Neural cell (in vitro differentiated cells): ENCODE results near the gene PBX1. TPM values are rescaled to one million over a fixed set of nuclear protein-coding genes. Genes with fewer than 3 reads are reported as not detected.

ENCODE experiments used
- H2AFZ ChIP-seq: fragments of 200-600, 300-800 bp; sonication (generic), shearing (Covaris generic); 2 replicates; pipeline ENCODE4 v1.6.0; 2014; ENCODE audit warnings: low read depth, mild to moderate bottlenecking, antibody characterized with exemption, low read length, moderate library complexity
- H3F3A ChIP-seq: fragments of 200-600 bp; shearing (Covaris generic); 2 replicates; pipeline ENCODE4 v1.6.1; 2016; ENCODE audit warnings: mild to moderate bottlenecking, moderate library complexity, mixed read lengths, antibody characterized with exemption, low read length; ENCODE audit not compliant: insufficient read depth, poor library complexity, severe bottlenecking
- H3K27ac ChIP-seq: fragments of 200-600, 300-800 bp; sonication (generic), shearing (Covaris generic); 2 replicates; pipeline ENCODE4 v1.5.1; 2014; ENCODE audit warnings: mild to moderate bottlenecking, low read length, moderate library complexity
- H3K27me3 ChIP-seq: fragments of 300-800, 200-600 bp; sonication (generic), shearing (Covaris generic); 2 replicates; pipeline ENCODE4 v1.6.0; 2014; ENCODE audit warnings: mild to moderate bottlenecking, low read depth, low read length, moderate library complexity; ENCODE audit not compliant: insufficient read depth
- H3K36me3 ChIP-seq: fragments of 300-800, 200-600 bp; sonication (generic), shearing (Covaris generic); 2 replicates; pipeline ENCODE4 v1.5.1; 2014; ENCODE audit warnings: mild to moderate bottlenecking, antibody characterized with exemption, low read length, moderate library complexity; ENCODE audit not compliant: insufficient read depth
- H3K4me2 ChIP-seq: fragments of 300-800, 200-600 bp; sonication (generic), shearing (Covaris generic); 2 replicates; pipeline ENCODE4 v1.6.0; 2014; ENCODE audit warnings: mild to moderate bottlenecking, low read length
- H3K4me3 ChIP-seq: fragments of 300-800, 200-600 bp; sonication (generic), shearing (Covaris generic); 2 replicates; pipeline ENCODE4 v1.5.1; 2014; ENCODE audit warnings: mild to moderate bottlenecking, low read length, moderate library complexity
- H3K79me2 ChIP-seq: fragments of 200-600 bp; shearing (Covaris generic); replicated peaks from 2 replicates; pipeline ENCODE4 v1.6.0; 2014; ENCODE audit warnings: mild to moderate bottlenecking, low read length, moderate library complexity; ENCODE audit not compliant: insufficient read depth
- H3K9ac ChIP-seq: fragments of 300-800, 200-600 bp; sonication (generic), shearing (Covaris generic); 2 replicates; pipeline ENCODE4 v1.6.1; 2016; ENCODE audit warnings: mild to moderate bottlenecking, low read length, mixed read lengths
- H3K9me2 ChIP-seq: fragments of 200-600 bp; shearing (Covaris generic); 2 replicates; pipeline ENCODE4 v1.6.1; 2016; ENCODE audit warnings: mild to moderate bottlenecking, low read length, mixed read lengths; ENCODE audit not compliant: insufficient read depth
- H3K9me3 ChIP-seq: fragments of 200-600, 300-800 bp; sonication (generic), shearing (Covaris generic); 2 replicates; pipeline ENCODE4 v1.6.1; 2016; ENCODE audit warnings: mild to moderate bottlenecking, mixed run types, low read length, moderate library complexity, mixed read lengths
- H4K20me1 ChIP-seq: fragments of 200-600 bp; shearing (Covaris generic); 2 replicates; pipeline ENCODE4 v1.6.1; 2016; ENCODE audit warnings: mild to moderate bottlenecking, mixed run types; ENCODE audit not compliant: insufficient read depth
- CTCF ChIP-seq: fragments of 450-650 bp; IDR thresholded peaks from 2 replicates; pipeline ENCODE4 v1.5.1; 2014; ENCODE audit warnings: antibody characterized with exemption, mild to moderate bottlenecking, moderate library complexity; ENCODE audit not compliant: poor library complexity, severe bottlenecking
- EP300 ChIP-seq: fragments of 450-650 bp; conservative IDR thresholded peaks from 2 replicates; pipeline ENCODE4 v1.6.1; 2014; ENCODE audit warnings: antibody characterized with exemption, mild to moderate bottlenecking, moderate library complexity; ENCODE audit not compliant: poor library complexity, severe bottlenecking
- EZH2 ChIP-seq: fragments of 200-600, 300-800 bp; shearing (Covaris generic), sonication (generic); IDR thresholded peaks from 2 replicates; pipeline ENCODE4 v1.6.1; 2014; ENCODE audit warnings: antibody characterized with exemption, low read length, borderline replicate concordance, mild to moderate bottlenecking; ENCODE audit not compliant: insufficient read depth, poor library complexity, severe bottlenecking
- RAD21 ChIP-seq: fragments of 450-650 bp; conservative IDR thresholded peaks from 2 replicates; pipeline ENCODE4 v1.6.1; 2014; ENCODE audit warnings: antibody characterized with exemption, mild to moderate bottlenecking, moderate library complexity
- REST ChIP-seq: IDR thresholded peaks from 2 replicates; pipeline ENCODE4 v1.6.1; 2012; ENCODE audit warnings: borderline replicate concordance
- SMC3 ChIP-seq: fragments of 450-650 bp; conservative IDR thresholded peaks from 2 replicates; pipeline ENCODE4 v1.6.1; 2014; ENCODE audit warnings: antibody characterized with exemption, mild to moderate bottlenecking, moderate library complexity; ENCODE audit not compliant: poor library complexity
- TAF1 ChIP-seq: IDR thresholded peaks from 2 replicates; pipeline ENCODE4 v1.6.1; 2012; ENCODE audit warnings: low read depth
- polyA plus RNA-seq: library from polyadenylated mRNA; depleted of rRNA; stranded (reverse); fragments of >200 nt; gene quantifications from 2 replicates; pipeline ENCODE4 v1.2.3, GENCODE V29; 2014

The PBX1 gene
- polyA plus RNA-seq, 1 donor from 2014 or later = 42.4 TPM

GRCh38 chr1:164515711-164516331 is 43.2 kb upstream of the PBX1 start:
- Histone ChIP-seq H3K36me3 (no peaks in the 10 kb centered on the region), H3K79me2 (no peaks in the 10 kb centered on the region), H3F3A (no peaks in the 10 kb centered on the region), H3K9me3 (no peaks in the 10 kb centered on the region), H3K4me3 (no peak overlapping the region), H3K9ac (peak overlapping the region; percentile 18), H3K27ac (peak overlapping the region; percentile 51), H3K4me2 (no peak overlapping the region), H4K20me1 (no peaks in the 10 kb centered on the region), H3K9me2 (no peaks in the 10 kb centered on the region), H3K27me3 (no peaks in the 10 kb centered on the region), H2AFZ (no peak overlapping the region)
- no peak for TF ChIP-seq TAF1
- TF ChIP-seq SMC3 = no peak
- no peak for TF ChIP-seq EZH2
- no peak for TF ChIP-seq EP300
- TF ChIP-seq REST = peak; percentile 33

- Histone ChIP-seq H4K20me1 (no peaks in the 10 kb centered on the region), H3K36me3 (no peaks in the 10 kb centered on the region), H3K9me3 (no peaks in the 10 kb centered on the region), H3K27me3 (no peaks in the 10 kb centered on the region), H3K9me2 (no peaks in the 10 kb centered on the region), H3F3A (no peaks in the 10 kb centered on the region), H3K79me2 (no peaks in the 10 kb centered on the region), H3K4me2 (no peak overlapping the region), H3K27ac (peak overlapping the region; percentile 51), H3K9ac (no peak overlapping the region), H2AFZ (no peak overlapping the region), H3K4me3 (no peak overlapping the region)
- TF ChIP-seq RAD21 (no peak), EZH2 (no peak), EP300 (peak; percentile 27)
Measured at GRCh38 chr1:164516591-164516990, 42.4 kb upstream of the PBX1 start.

- H3K36me3 ChIP-seq = no peaks in the 10 kb centered on the region
- H3K9me2 ChIP-seq = no peaks in the 10 kb centered on the region
- H3K4me2 ChIP-seq = no peak overlapping the region
- H3F3A ChIP-seq = no peaks in the 10 kb centered on the region
- H3K9ac ChIP-seq = no peak overlapping the region
- H3K9me3 ChIP-seq = no peaks in the 10 kb centered on the region
- no peak overlapping the region for H3K27ac ChIP-seq
- H2AFZ ChIP-seq = no peak overlapping the region
- H3K27me3 ChIP-seq = no peaks in the 10 kb centered on the region
- H4K20me1 ChIP-seq = no peaks in the 10 kb centered on the region
- no peak overlapping the region for H3K4me3 ChIP-seq
- H3K79me2 ChIP-seq = no peaks in the 10 kb centered on the region
- TF ChIP-seq EP300 (no peak), CTCF (peak; percentile 19)
Measured at GRCh38 chr1:164518692-164519332, 40.2 kb upstream of the PBX1 start.
